HL-60 (cell line): ENCODE measurements around the gene KRTCAP3.

ENCODE experiments used
- DNase-seq, 2 experiments: peaks; one replicate each; pipeline ENCODE4 v3.0.0-alpha.2; 2010 to 2020; ENCODE audit warnings: low read depth in 1 of 2, low spot score in 1 of 2
- H3K27ac ChIP-seq: fragments of 250-450 bp; sonication (Bioruptor Pico); replicated peaks from 2 replicates; pipeline ENCODE4 v1.5.1; 2020; ENCODE audit warnings: mild to moderate bottlenecking, moderate library complexity
- H3K27me3 ChIP-seq: fragments of 250-450 bp; sonication (Bioruptor Pico); 2 replicates; pipeline ENCODE4 v1.5.1; 2021; ENCODE audit warnings: mild to moderate bottlenecking, moderate library complexity; ENCODE audit not compliant: insufficient read depth, poor library complexity, severe bottlenecking
- H3K4me3 ChIP-seq: replicated peaks from 2 replicates; pipeline ENCODE4 v1.5.1; 2011; ENCODE audit warnings: mild to moderate bottlenecking, control low read depth, low read length; ENCODE audit not compliant: insufficient read depth
- GABPA ChIP-seq: IDR thresholded peaks from 2 replicates; pipeline ENCODE4 v1.6.1; 2012; ENCODE audit warnings: low read depth
- POLR2AphosphoS5 ChIP-seq: IDR thresholded peaks from 2 replicates; pipeline ENCODE4 v1.6.1; 2012; ENCODE audit warnings: low read depth
- SPI1 ChIP-seq: IDR thresholded peaks from 2 replicates; pipeline ENCODE4 v1.6.1; 2012; ENCODE audit warnings: low read depth, mild to moderate bottlenecking, borderline replicate concordance
- TF ChIP-seq, protein P1 (sequence below): IDR thresholded peaks from one replicate; pipeline ENCODE4 v1.5.1; 2011; ENCODE audit warnings: low read length, control low read depth, inconsistent platforms; ENCODE audit not compliant: insufficient read depth
- TF ChIP-seq, protein P2 (sequence below): IDR thresholded peaks from 2 replicates; pipeline ENCODE4 v1.6.1; 2012; ENCODE audit warnings: low read depth; ENCODE audit not compliant: insufficient replicate concordance

Gene KRTCAP3

DNA sequence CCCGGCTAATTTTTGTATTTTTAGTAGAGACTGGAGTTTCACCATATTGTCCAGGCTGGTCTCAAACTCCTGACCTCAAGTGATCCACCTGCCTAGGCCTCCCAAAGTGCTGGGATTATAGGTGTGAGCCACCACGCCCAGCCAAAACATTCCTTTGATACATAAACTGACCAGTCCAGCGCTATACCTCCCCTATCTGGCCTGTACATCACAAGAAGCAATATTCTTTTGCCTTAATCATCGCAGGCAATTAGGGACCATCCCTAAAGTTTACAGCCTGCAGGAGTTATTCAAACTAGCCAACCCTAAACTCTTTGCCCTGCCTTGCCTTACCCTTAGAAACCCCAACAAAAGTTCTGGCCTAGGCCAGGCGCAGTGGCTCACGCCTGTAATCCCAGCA, 26.0 kb upstream of the KRTCAP3 start:
- H3K27ac ChIP-seq = no peak overlapping the region
- no peaks in the 10 kb centered on the region for H3K27me3 ChIP-seq
- no peak for DNase-seq
- no peak overlapping the region for H3K4me3 ChIP-seq
- TF ChIP-seq, protein P1, sequence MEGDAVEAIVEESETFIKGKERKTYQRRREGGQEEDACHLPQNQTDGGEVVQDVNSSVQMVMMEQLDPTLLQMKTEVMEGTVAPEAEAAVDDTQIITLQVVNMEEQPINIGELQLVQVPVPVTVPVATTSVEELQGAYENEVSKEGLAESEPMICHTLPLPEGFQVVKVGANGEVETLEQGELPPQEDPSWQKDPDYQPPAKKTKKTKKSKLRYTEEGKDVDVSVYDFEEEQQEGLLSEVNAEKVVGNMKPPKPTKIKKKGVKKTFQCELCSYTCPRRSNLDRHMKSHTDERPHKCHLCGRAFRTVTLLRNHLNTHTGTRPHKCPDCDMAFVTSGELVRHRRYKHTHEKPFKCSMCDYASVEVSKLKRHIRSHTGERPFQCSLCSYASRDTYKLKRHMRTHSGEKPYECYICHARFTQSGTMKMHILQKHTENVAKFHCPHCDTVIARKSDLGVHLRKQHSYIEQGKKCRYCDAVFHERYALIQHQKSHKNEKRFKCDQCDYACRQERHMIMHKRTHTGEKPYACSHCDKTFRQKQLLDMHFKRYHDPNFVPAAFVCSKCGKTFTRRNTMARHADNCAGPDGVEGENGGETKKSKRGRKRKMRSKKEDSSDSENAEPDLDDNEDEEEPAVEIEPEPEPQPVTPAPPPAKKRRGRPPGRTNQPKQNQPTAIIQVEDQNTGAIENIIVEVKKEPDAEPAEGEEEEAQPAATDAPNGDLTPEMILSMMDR = no peak
- TF ChIP-seq, protein P2, sequence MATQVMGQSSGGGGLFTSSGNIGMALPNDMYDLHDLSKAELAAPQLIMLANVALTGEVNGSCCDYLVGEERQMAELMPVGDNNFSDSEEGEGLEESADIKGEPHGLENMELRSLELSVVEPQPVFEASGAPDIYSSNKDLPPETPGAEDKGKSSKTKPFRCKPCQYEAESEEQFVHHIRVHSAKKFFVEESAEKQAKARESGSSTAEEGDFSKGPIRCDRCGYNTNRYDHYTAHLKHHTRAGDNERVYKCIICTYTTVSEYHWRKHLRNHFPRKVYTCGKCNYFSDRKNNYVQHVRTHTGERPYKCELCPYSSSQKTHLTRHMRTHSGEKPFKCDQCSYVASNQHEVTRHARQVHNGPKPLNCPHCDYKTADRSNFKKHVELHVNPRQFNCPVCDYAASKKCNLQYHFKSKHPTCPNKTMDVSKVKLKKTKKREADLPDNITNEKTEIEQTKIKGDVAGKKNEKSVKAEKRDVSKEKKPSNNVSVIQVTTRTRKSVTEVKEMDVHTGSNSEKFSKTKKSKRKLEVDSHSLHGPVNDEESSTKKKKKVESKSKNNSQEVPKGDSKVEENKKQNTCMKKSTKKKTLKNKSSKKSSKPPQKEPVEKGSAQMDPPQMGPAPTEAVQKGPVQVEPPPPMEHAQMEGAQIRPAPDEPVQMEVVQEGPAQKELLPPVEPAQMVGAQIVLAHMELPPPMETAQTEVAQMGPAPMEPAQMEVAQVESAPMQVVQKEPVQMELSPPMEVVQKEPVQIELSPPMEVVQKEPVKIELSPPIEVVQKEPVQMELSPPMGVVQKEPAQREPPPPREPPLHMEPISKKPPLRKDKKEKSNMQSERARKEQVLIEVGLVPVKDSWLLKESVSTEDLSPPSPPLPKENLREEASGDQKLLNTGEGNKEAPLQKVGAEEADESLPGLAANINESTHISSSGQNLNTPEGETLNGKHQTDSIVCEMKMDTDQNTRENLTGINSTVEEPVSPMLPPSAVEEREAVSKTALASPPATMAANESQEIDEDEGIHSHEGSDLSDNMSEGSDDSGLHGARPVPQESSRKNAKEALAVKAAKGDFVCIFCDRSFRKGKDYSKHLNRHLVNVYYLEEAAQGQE = no peak
- no peak for TF ChIP-seq SPI1
- no peak for TF ChIP-seq GABPA
- no peak for TF ChIP-seq POLR2AphosphoS5

DNA sequence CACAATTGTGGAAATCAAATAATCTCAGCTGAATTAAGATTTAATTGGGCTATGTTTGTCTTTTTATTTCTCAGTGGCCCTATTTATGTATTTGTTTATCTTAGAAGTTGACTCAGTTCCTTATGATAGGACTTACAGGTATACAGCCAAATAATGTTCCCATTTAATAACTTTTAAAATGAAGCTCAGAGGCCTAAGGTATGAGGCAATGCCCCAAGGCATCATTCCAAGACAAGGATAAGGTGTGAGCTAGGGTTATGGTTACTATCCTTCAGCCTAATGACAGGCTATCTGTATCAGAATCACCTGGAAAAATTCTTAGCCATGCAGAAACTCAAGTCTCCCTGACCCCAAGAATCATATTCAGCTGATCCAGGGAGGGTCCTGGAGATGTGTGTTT, 21.2 kb upstream of the KRTCAP3 start:
- no peak overlapping the region for H3K4me3 ChIP-seq
- DNase-seq = no peak
- H3K27me3 ChIP-seq = no peaks in the 10 kb centered on the region
- TF ChIP-seq, protein P1 = no peak
- TF ChIP-seq GABPA (no peak), SPI1 (no peak), POLR2AphosphoS5 (no peak)
- TF ChIP-seq, protein P2 = no peak
- H3K27ac ChIP-seq = no peak overlapping the region

DNA sequence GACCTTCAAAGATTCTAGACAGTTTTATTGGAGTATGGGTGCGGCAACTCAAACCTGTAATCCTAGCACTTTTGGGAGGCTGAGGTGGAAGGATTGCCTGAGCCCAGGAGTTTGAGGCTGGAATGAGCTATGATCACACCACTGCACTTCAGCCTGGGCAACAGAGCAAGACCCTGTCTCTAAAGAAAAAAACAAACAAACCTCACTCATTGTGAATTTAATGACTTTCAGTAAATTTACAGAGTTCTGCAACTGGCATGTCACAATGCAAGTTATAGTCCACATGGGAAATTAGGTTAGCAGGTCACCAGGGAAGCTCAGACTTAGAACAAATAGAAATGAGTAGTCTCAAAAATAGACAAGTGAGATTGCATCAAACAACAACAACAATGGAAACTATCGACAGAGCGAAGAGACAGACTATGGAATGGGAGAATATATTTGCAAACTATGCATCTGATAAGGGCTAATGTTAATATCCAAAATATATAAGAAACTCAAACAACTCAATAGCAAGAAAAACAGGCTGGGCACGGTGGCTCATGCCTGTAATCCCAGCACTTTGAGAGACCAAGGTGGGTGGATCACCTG, 20.4 kb upstream of the KRTCAP3 start:
- TF ChIP-seq, protein P2 = no peak
- TF ChIP-seq, protein P1 = no peak
- TF ChIP-seq POLR2AphosphoS5 (no peak), GABPA (no peak), SPI1 (no peak)
- no peak overlapping the region for H3K27ac ChIP-seq
- no peak overlapping the region for H3K4me3 ChIP-seq
- no peak for DNase-seq
- no peaks in the 10 kb centered on the region for H3K27me3 ChIP-seq
